ENCODE results near the gene EHD4.

Gene EHD4

GRCh38 chr15:41856262-41856661 lies 116.1 kb downstream of the EHD4 start:
- no peaks in the 10 kb centered on the region for H3K36me3 ChIP-seq (replicated peaks in 1 of 2; ENCODE audit: control insufficient read depth in 2 of 2, insufficient read depth in 2 of 2, low read length in 2 of 2)
- no peak overlapping the region for H3K23ac ChIP-seq (ENCODE audit: low read depth, low read length, poor library complexity)
- peak overlapping the region; percentile 64 for H3K14ac ChIP-seq (ENCODE audit: low read length)
- no peak overlapping the region for H3K4me2 ChIP-seq (ENCODE audit: insufficient read depth, low read length, poor library complexity, severe bottlenecking)
- no peak overlapping the region for H2BK120ac ChIP-seq (ENCODE audit: low read depth, low read length)
- H2BK5ac ChIP-seq (ENCODE audit: low read length) = no peak overlapping the region
- peak overlapping the region; percentile 58 for H3K18ac ChIP-seq (ENCODE audit: low read length)
- peak overlapping the region; percentile 37 for H3K9ac ChIP-seq (ENCODE audit: low read depth, low read length, poor library complexity)
- no peak overlapping the region for H2AFZ ChIP-seq (ENCODE audit: low read length)
- WGBS, 2 donors (ENCODE audit: extremely low coverage in 2 of 2, insufficient read length in 2 of 2, insufficient replicate concordance in 1 of 2) = no CpG with 5 or more reads among the region's 17 CpGs
- H3K4me1 ChIP-seq (ENCODE audit: control insufficient read depth in 2 of 2, insufficient read depth in 1 of 2, low read depth in 1 of 2, low read length in 2 of 2) = peaks cover 10 to 12% of the 10 kb centered on the region in 2 donors
- H4K8ac ChIP-seq (ENCODE audit: low read depth, low read length) = no peak overlapping the region
- no peak overlapping the region for H3K27ac ChIP-seq (replicated peaks; ENCODE audit: low read length)
- H2BK12ac ChIP-seq (ENCODE audit: low read length) = no peak overlapping the region
- peaks cover 2% of the 10 kb centered on the region for H3K79me1 ChIP-seq (ENCODE audit: low read depth, low read length)
- no peak for DNase-seq (ENCODE audit: low spot score)
- peak overlapping the region; percentile 78 for H2AK5ac ChIP-seq (ENCODE audit: low read depth, low read length)
- no peak overlapping the region for H3K4ac ChIP-seq (ENCODE audit: low read length)
- no peaks in the 10 kb centered on the region for H3K27me3 ChIP-seq (ENCODE audit: control insufficient read depth in 3 of 3, insufficient read depth in 3 of 3, low read depth in 1 of 3, low read length in 3 of 3)
- peak overlapping the region; percentile 67 for H2BK15ac ChIP-seq (ENCODE audit: low read length)
- H3K4me3 ChIP-seq (ENCODE audit: low read length in 2 of 2) = no peak overlapping the region
- peaks cover 0 to 3% of the 10 kb centered on the region in 2 donors for H3K9me3 ChIP-seq (replicated peaks in 1 of 2; ENCODE audit: control insufficient read depth in 2 of 2, insufficient read depth in 1 of 2, low read depth in 1 of 2, low read length in 2 of 2)
- H4K91ac ChIP-seq (ENCODE audit: low read depth, low read length, poor library complexity) = peak overlapping the region; percentile 81

GRCh38 chr15:41855261-41855961 lies 116.9 kb downstream of the EHD4 start:
- Histone ChIP-seq H3K23ac (ENCODE audit: low read depth, low read length, poor library complexity) (peak overlapping the region; percentile 91), H3K27me3 (ENCODE audit: control insufficient read depth in 3 of 3, insufficient read depth in 3 of 3, low read depth in 1 of 3, low read length in 3 of 3) (no peaks in the 10 kb centered on the region), H2BK120ac (ENCODE audit: low read depth, low read length) (no peak overlapping the region), H3K4ac (ENCODE audit: low read length) (peak overlapping the region; percentile 76), H3K4me2 (ENCODE audit: insufficient read depth, low read length, poor library complexity, severe bottlenecking) (no peak overlapping the region), H3K18ac (ENCODE audit: low read length) (peak overlapping the region; percentile 91), H2BK15ac (ENCODE audit: low read length) (peak overlapping the region; percentile 89), H3K4me3 (ENCODE audit: low read length in 2 of 2) (no peak overlapping the region), H2AK5ac (ENCODE audit: low read depth, low read length) (peak overlapping the region; percentile 92), H4K91ac (ENCODE audit: low read depth, low read length, poor library complexity) (no peak overlapping the region), H3K4me1 (ENCODE audit: control insufficient read depth in 2 of 2, insufficient read depth in 1 of 2, low read depth in 1 of 2, low read length in 2 of 2) (peaks cover 10 to 12% of the 10 kb centered on the region in 2 donors), H3K9me3 (replicated peaks in 1 of 2; ENCODE audit: control insufficient read depth in 2 of 2, insufficient read depth in 1 of 2, low read depth in 1 of 2, low read length in 2 of 2) (no peaks in the 10 kb centered on the region), H3K14ac (ENCODE audit: low read length) (peak overlapping the region; percentile 94), H3K79me1 (ENCODE audit: low read depth, low read length) (peaks cover 2% of the 10 kb centered on the region), H4K8ac (ENCODE audit: low read depth, low read length) (peak overlapping the region; percentile 86), H3K9ac (ENCODE audit: low read depth, low read length, poor library complexity) (peak overlapping the region; percentile 72), H3K27ac (replicated peaks; ENCODE audit: low read length) (no peak overlapping the region), H2BK5ac (ENCODE audit: low read length) (peak overlapping the region; percentile 66), H2AFZ (ENCODE audit: low read length) (peak overlapping the region; percentile 64), H2BK12ac (ENCODE audit: low read length) (no peak overlapping the region), H3K36me3 (replicated peaks in 1 of 2; ENCODE audit: control insufficient read depth in 2 of 2, insufficient read depth in 2 of 2, low read length in 2 of 2) (no peaks in the 10 kb centered on the region)
- DNase-seq (ENCODE audit: low spot score) = no peak
- WGBS, 2 donors (ENCODE audit: extremely low coverage in 2 of 2, insufficient read length in 2 of 2, insufficient replicate concordance in 1 of 2) = no CpG with 5 or more reads among the region's 30 CpGs

GRCh38 chr15:41854443-41854842 lies 117.9 kb downstream of the EHD4 start:
- Histone ChIP-seq H3K4me1 (ENCODE audit: control insufficient read depth in 2 of 2, insufficient read depth in 1 of 2, low read depth in 1 of 2, low read length in 2 of 2) (peaks cover 5 to 11% of the 10 kb centered on the region in 2 donors), H4K8ac (ENCODE audit: low read depth, low read length) (no peak overlapping the region), H3K79me1 (ENCODE audit: low read depth, low read length) (peaks cover 2% of the 10 kb centered on the region), H3K27me3 (ENCODE audit: control insufficient read depth in 3 of 3, insufficient read depth in 3 of 3, low read depth in 1 of 3, low read length in 3 of 3) (no peaks in the 10 kb centered on the region), H3K4ac (ENCODE audit: low read length) (no peak overlapping the region), H2BK5ac (ENCODE audit: low read length) (no peak overlapping the region), H3K4me2 (ENCODE audit: insufficient read depth, low read length, poor library complexity, severe bottlenecking) (no peak overlapping the region), H2BK120ac (ENCODE audit: low read depth, low read length) (no peak overlapping the region), H3K36me3 (replicated peaks in 1 of 2; ENCODE audit: control insufficient read depth in 2 of 2, insufficient read depth in 2 of 2, low read length in 2 of 2) (no peaks in the 10 kb centered on the region), H3K9me3 (replicated peaks in 1 of 2; ENCODE audit: control insufficient read depth in 2 of 2, insufficient read depth in 1 of 2, low read depth in 1 of 2, low read length in 2 of 2) (no peaks in the 10 kb centered on the region), H4K91ac (ENCODE audit: low read depth, low read length, poor library complexity) (no peak overlapping the region), H2AFZ (ENCODE audit: low read length) (no peak overlapping the region), H3K4me3 (ENCODE audit: low read length in 2 of 2) (no peak overlapping the region), H3K9ac (ENCODE audit: low read depth, low read length, poor library complexity) (no peak overlapping the region), H2BK15ac (ENCODE audit: low read length) (no peak overlapping the region), H3K18ac (ENCODE audit: low read length) (peak overlapping the region; percentile 91), H3K23ac (ENCODE audit: low read depth, low read length, poor library complexity) (no peak overlapping the region), H3K27ac (replicated peaks; ENCODE audit: low read length) (no peak overlapping the region), H2AK5ac (ENCODE audit: low read depth, low read length) (no peak overlapping the region), H2BK12ac (ENCODE audit: low read length) (no peak overlapping the region), H3K14ac (ENCODE audit: low read length) (no peak overlapping the region)
- DNase-seq (ENCODE audit: low spot score) = no peak
- WGBS, 2 donors (ENCODE audit: extremely low coverage in 2 of 2, insufficient read length in 2 of 2, insufficient replicate concordance in 1 of 2) = no CpG with 5 or more reads among the region's 9 CpGs

GRCh38 chr15:41853831-41854230 lies 118.5 kb downstream of the EHD4 start:
- no peak overlapping the region for H3K14ac ChIP-seq (ENCODE audit: low read length)
- H3K9me3 ChIP-seq (replicated peaks in 1 of 2; ENCODE audit: control insufficient read depth in 2 of 2, insufficient read depth in 1 of 2, low read depth in 1 of 2, low read length in 2 of 2) = no peaks in the 10 kb centered on the region
- no peak for DNase-seq (ENCODE audit: low spot score)
- H4K91ac ChIP-seq (ENCODE audit: low read depth, low read length, poor library complexity) = no peak overlapping the region
- peaks cover 0 to under 1% of the 10 kb centered on the region in 2 donors for H3K36me3 ChIP-seq (replicated peaks in 1 of 2; ENCODE audit: control insufficient read depth in 2 of 2, insufficient read depth in 2 of 2, low read length in 2 of 2)
- H3K27me3 ChIP-seq (ENCODE audit: control insufficient read depth in 3 of 3, insufficient read depth in 3 of 3, low read depth in 1 of 3, low read length in 3 of 3) = no peaks in the 10 kb centered on the region
- H2AK5ac ChIP-seq (ENCODE audit: low read depth, low read length) = peak overlapping the region; percentile 92
- no peak overlapping the region for H3K4ac ChIP-seq (ENCODE audit: low read length)
- no peak overlapping the region for H3K27ac ChIP-seq (replicated peaks; ENCODE audit: low read length)
- peak overlapping the region; percentile 70 for H3K23ac ChIP-seq (ENCODE audit: low read depth, low read length, poor library complexity)
- no peak overlapping the region for H2BK120ac ChIP-seq (ENCODE audit: low read depth, low read length)
- no CpG with 5 or more reads among the region's 10 CpGs for WGBS, 2 donors (ENCODE audit: extremely low coverage in 2 of 2, insufficient read length in 2 of 2, insufficient replicate concordance in 1 of 2)
- no peak overlapping the region for H3K9ac ChIP-seq (ENCODE audit: low read depth, low read length, poor library complexity)
- peak overlapping the region in 1 of 2 donors; percentile 32 for H3K4me3 ChIP-seq (ENCODE audit: low read length in 2 of 2)
- no peak overlapping the region for H2AFZ ChIP-seq (ENCODE audit: low read length)
- H3K18ac ChIP-seq (ENCODE audit: low read length) = peak overlapping the region; percentile 78
- no peak overlapping the region for H4K8ac ChIP-seq (ENCODE audit: low read depth, low read length)
- H2BK5ac ChIP-seq (ENCODE audit: low read length) = no peak overlapping the region
- H3K4me1 ChIP-seq (ENCODE audit: control insufficient read depth in 2 of 2, insufficient read depth in 1 of 2, low read depth in 1 of 2, low read length in 2 of 2) = peaks cover 5 to 11% of the 10 kb centered on the region in 2 donors
- no peak overlapping the region for H2BK12ac ChIP-seq (ENCODE audit: low read length)
- peaks cover 2% of the 10 kb centered on the region for H3K79me1 ChIP-seq (ENCODE audit: low read depth, low read length)
- no peak overlapping the region for H3K4me2 ChIP-seq (ENCODE audit: insufficient read depth, low read length, poor library complexity, severe bottlenecking)
- H2BK15ac ChIP-seq (ENCODE audit: low read length) = peak overlapping the region; percentile 77

Measured in neuronal stem cell (in vitro differentiated cells).